ENCODE results near the gene RFPL3.
A peak's percentile ranks its signal among the peaks of the same experiment; 100 is the strongest.

RFPL3 gene

GRCh38 chr22:32401486-32401885 lies 43.8 kb downstream of the RFPL3 start:
- Histone ChIP-seq H3K4me3 (no peak overlapping the region), H3K27ac (no peak overlapping the region)

GRCh38 chr22:32404021-32404420 lies 46.4 kb downstream of the RFPL3 start:
- no peak overlapping the region for H3K27ac ChIP-seq
- no peak overlapping the region for H3K4me3 ChIP-seq

GRCh38 chr22:32407312-32407711 lies 49.6 kb downstream of the RFPL3 start:
- Histone ChIP-seq H3K27ac (peak overlapping the region in 1 of 21 experiments; percentile 54), H3K4me3 (no peak overlapping the region)

GRCh38 chr22:32407936-32408335 lies 50.3 kb downstream of the RFPL3 start:
- H3K27ac ChIP-seq, result peak overlapping the region in 1 of 21 experiments; percentile 54
- no peak overlapping the region for H3K4me3 ChIP-seq

GRCh38 chr22:32409977-32410376 lies 52.3 kb downstream of the RFPL3 start:
- no peak overlapping the region for H3K4me3 ChIP-seq

GRCh38 chr22:32410459-32410858 lies 52.8 kb downstream of the RFPL3 start:
- peak overlapping the region in 5 of 7 experiments; percentile 62 to 96 (median 92) for H3K4me3 ChIP-seq
- peak overlapping the region in 10 of 21 experiments; percentile 2 to 95 (median 88) for H3K27ac ChIP-seq

More at GRCh38 chr22:32409977-32410376, 52.3 kb downstream of the RFPL3 start:
- peak overlapping the region in 3 of 21 experiments; percentile 85 to 95 (median 91) for H3K27ac ChIP-seq
